KMS-11 (cell line): Measurements from ENCODE around the gene PRLH.

Experiments used
- H2AFZ ChIP-seq: fragments of 200-600 bp; sonication (generic); 2 replicates; pipeline ENCODE4 v1.6.1; 2016; ENCODE audit warnings: antibody characterized with exemption, mixed run types, low read depth
- H3K27ac ChIP-seq: fragments of 200-600 bp; sonication (generic); 2 replicates; pipeline ENCODE4 v1.6.1; 2016; ENCODE audit warnings: mild to moderate bottlenecking, mixed run types
- H3K27me3 ChIP-seq: fragments of 200-600 bp; sonication (generic); 2 replicates; pipeline ENCODE4 v1.6.1; 2017; ENCODE audit warnings: mild to moderate bottlenecking, low read depth, mixed run types, moderate library complexity; ENCODE audit not compliant: insufficient read depth
- H3K36me3 ChIP-seq: fragments of 200-600 bp; sonication (generic); 2 replicates; pipeline ENCODE4 v1.6.1; 2017; ENCODE audit warnings: mild to moderate bottlenecking, mixed run types; ENCODE audit not compliant: insufficient read depth
- H3K4me1 ChIP-seq: fragments of 200-600 bp; sonication (generic); 2 replicates; pipeline ENCODE4 v1.6.1; 2016; ENCODE audit warnings: mild to moderate bottlenecking, low read depth, mixed run types; ENCODE audit not compliant: poor library complexity, severe bottlenecking
- H3K4me2 ChIP-seq: fragments of 200-600 bp; sonication (generic); 2 replicates; pipeline ENCODE4 v1.7.0; 2016; ENCODE audit warnings: mild to moderate bottlenecking, mixed run types
- H3K4me3 ChIP-seq: fragments of 200-600 bp; sonication (generic); IDR thresholded peaks from 2 replicates; pipeline ENCODE4 v1.6.1; 2017; ENCODE audit warnings: low read depth, low read length, mixed read lengths; ENCODE audit not compliant: insufficient read depth
- H3K79me2 ChIP-seq: fragments of 200-600 bp; sonication (generic); 2 replicates; pipeline ENCODE4 v1.6.1; 2016; ENCODE audit warnings: low read depth, mixed run types; ENCODE audit not compliant: insufficient read depth
- H3K9ac ChIP-seq: fragments of 200-600 bp; sonication (generic); 2 replicates; pipeline ENCODE4 v1.6.1; 2016; ENCODE audit warnings: mild to moderate bottlenecking, mixed run types
- H4K20me1 ChIP-seq: fragments of 200-600 bp; sonication (generic); 2 replicates; pipeline ENCODE4 v1.6.1; 2016; ENCODE audit warnings: mild to moderate bottlenecking, mixed run types; ENCODE audit not compliant: insufficient read depth
- TF ChIP-seq, protein P1 (sequence below): fragments of 200-600 bp; sonication (generic); conservative IDR thresholded peaks from 2 replicates; pipeline ENCODE4 v1.6.1; 2017; ENCODE audit warnings: low read depth, mild to moderate bottlenecking, antibody characterized with exemption, low read length, moderate library complexity, mixed read lengths

Gene PRLH

DNA sequence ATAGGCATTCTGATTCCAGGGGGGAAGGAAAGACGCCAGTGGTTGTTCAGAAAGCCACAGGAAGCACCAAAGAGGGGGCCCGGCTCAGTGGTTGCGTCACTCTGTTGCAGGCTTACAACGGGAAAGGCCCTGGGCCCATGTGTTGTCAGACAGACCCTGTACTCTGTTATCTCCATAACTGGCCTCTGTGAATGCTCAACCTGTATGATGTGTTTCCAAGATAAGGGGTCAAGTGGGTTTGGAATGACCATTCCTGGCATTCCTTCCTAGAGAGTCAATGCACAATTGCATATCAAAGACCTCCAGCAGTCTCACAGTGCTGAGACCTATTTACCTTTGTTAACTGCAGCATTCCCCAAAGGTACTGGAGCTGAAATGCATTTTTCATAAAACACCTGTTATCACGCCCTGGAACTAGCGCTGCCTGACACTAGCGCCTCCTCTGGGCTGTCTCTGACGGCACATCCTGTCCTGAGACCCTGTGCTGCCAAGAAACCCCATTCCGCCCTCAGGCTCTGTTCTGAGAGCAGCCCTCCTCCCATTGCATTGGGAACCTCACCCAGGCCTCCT, 47.9 kb downstream of the PRLH start:
- no peak overlapping the region for H3K27ac ChIP-seq
- H3K4me3 ChIP-seq = no peak overlapping the region
- no peaks in the 10 kb centered on the region for H3K36me3 ChIP-seq
- no peaks in the 10 kb centered on the region for H3K79me2 ChIP-seq
- TF ChIP-seq, protein P1, sequence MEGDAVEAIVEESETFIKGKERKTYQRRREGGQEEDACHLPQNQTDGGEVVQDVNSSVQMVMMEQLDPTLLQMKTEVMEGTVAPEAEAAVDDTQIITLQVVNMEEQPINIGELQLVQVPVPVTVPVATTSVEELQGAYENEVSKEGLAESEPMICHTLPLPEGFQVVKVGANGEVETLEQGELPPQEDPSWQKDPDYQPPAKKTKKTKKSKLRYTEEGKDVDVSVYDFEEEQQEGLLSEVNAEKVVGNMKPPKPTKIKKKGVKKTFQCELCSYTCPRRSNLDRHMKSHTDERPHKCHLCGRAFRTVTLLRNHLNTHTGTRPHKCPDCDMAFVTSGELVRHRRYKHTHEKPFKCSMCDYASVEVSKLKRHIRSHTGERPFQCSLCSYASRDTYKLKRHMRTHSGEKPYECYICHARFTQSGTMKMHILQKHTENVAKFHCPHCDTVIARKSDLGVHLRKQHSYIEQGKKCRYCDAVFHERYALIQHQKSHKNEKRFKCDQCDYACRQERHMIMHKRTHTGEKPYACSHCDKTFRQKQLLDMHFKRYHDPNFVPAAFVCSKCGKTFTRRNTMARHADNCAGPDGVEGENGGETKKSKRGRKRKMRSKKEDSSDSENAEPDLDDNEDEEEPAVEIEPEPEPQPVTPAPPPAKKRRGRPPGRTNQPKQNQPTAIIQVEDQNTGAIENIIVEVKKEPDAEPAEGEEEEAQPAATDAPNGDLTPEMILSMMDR = no peak
- no peaks in the 10 kb centered on the region for H3K4me1 ChIP-seq
- H3K4me2 ChIP-seq = no peak overlapping the region
- no peak overlapping the region for H2AFZ ChIP-seq
- no peaks in the 10 kb centered on the region for H3K27me3 ChIP-seq
- H3K9ac ChIP-seq = no peak overlapping the region
- H4K20me1 ChIP-seq = no peaks in the 10 kb centered on the region

DNA sequence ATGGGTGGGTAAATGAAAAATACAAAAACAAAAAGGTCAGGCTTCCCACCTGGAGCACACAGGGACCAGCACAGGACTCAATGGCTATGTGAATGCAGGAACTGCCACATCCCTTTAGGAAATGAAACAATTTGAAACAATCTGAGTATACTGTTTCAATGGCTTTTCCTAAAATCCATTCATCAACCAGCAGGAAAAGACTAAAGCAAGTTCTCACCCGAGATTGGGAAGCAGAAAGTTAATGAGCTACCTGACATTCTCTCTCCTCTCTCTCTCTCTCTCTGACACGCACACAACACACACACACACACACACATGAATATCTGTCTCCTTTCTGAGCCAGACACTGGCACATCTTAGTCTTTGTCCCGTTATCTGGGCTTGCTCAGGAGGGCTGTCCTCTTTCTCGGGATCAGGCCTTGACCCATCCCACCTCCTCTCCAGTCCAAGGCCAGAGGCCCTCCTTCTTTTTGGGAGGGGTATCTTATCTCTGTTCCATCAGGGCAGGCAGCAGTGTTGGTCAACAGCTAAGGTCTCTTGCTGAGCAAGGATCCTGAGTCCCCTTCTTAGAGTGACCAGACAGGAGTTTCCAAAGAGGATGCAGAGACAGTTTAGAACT, 49.4 kb downstream of the PRLH start:
- H3K79me2 ChIP-seq = no peaks in the 10 kb centered on the region
- no peak overlapping the region for H2AFZ ChIP-seq
- H3K4me3 ChIP-seq = no peak overlapping the region
- no peaks in the 10 kb centered on the region for H3K27me3 ChIP-seq
- TF ChIP-seq, protein P1 = no peak
- H3K36me3 ChIP-seq = no peaks in the 10 kb centered on the region
- no peak overlapping the region for H3K27ac ChIP-seq
- H3K9ac ChIP-seq = no peak overlapping the region
- H3K4me1 ChIP-seq = no peaks in the 10 kb centered on the region
- H3K4me2 ChIP-seq = no peak overlapping the region
- H4K20me1 ChIP-seq = no peaks in the 10 kb centered on the region

DNA sequence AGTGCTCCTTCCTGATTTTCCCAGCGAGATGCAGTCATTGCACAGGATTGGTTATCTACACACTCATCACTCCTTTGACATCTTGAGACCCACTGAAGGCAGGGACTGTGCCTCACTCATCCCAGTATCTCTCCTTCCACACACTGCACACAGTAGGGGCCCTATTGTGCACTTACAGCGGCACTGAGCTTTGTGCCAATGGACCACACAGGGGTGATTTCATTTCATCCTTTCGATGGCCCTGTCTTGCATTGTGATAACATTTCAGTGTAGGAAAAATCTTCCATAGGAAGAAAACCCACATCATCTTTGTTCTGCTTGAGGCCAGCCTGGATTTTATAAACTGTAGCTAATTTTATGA, 50.0 kb downstream of the PRLH start:
- no peaks in the 10 kb centered on the region for H3K36me3 ChIP-seq
- no peak overlapping the region for H3K4me3 ChIP-seq
- no peaks in the 10 kb centered on the region for H3K4me1 ChIP-seq
- H2AFZ ChIP-seq = no peak overlapping the region
- no peak overlapping the region for H3K9ac ChIP-seq
- no peak overlapping the region for H3K4me2 ChIP-seq
- TF ChIP-seq, protein P1 = no peak
- no peaks in the 10 kb centered on the region for H3K79me2 ChIP-seq
- no peaks in the 10 kb centered on the region for H3K27me3 ChIP-seq
- H3K27ac ChIP-seq = no peak overlapping the region
- H4K20me1 ChIP-seq = no peaks in the 10 kb centered on the region
